ENCODE results near the gene CSF1.

CSF1 gene

GRCh38 chr1:109924316-109924715, 13.7 kb downstream of the CSF1 start:
- Histone ChIP-seq H3K4me3 (ENCODE audit: low read depth, low read length) (no peak overlapping the region), H3K9me3 (ENCODE audit: severe bottlenecking) (no peaks in the 10 kb centered on the region), H3K27ac (no peak overlapping the region), H3K27me3 (ENCODE audit: insufficient read depth, low read depth, severe bottlenecking) (no peaks in the 10 kb centered on the region), H3K36me3 (no peaks in the 10 kb centered on the region; the same call in none of the 2 replicates)
- TF ChIP-seq, protein P1, sequence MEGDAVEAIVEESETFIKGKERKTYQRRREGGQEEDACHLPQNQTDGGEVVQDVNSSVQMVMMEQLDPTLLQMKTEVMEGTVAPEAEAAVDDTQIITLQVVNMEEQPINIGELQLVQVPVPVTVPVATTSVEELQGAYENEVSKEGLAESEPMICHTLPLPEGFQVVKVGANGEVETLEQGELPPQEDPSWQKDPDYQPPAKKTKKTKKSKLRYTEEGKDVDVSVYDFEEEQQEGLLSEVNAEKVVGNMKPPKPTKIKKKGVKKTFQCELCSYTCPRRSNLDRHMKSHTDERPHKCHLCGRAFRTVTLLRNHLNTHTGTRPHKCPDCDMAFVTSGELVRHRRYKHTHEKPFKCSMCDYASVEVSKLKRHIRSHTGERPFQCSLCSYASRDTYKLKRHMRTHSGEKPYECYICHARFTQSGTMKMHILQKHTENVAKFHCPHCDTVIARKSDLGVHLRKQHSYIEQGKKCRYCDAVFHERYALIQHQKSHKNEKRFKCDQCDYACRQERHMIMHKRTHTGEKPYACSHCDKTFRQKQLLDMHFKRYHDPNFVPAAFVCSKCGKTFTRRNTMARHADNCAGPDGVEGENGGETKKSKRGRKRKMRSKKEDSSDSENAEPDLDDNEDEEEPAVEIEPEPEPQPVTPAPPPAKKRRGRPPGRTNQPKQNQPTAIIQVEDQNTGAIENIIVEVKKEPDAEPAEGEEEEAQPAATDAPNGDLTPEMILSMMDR (IDR thresholded peaks at IDR 0.05; ENCODE audit: low read depth, low read length), result no peak
- DNase-seq, result no peak

DNA sequence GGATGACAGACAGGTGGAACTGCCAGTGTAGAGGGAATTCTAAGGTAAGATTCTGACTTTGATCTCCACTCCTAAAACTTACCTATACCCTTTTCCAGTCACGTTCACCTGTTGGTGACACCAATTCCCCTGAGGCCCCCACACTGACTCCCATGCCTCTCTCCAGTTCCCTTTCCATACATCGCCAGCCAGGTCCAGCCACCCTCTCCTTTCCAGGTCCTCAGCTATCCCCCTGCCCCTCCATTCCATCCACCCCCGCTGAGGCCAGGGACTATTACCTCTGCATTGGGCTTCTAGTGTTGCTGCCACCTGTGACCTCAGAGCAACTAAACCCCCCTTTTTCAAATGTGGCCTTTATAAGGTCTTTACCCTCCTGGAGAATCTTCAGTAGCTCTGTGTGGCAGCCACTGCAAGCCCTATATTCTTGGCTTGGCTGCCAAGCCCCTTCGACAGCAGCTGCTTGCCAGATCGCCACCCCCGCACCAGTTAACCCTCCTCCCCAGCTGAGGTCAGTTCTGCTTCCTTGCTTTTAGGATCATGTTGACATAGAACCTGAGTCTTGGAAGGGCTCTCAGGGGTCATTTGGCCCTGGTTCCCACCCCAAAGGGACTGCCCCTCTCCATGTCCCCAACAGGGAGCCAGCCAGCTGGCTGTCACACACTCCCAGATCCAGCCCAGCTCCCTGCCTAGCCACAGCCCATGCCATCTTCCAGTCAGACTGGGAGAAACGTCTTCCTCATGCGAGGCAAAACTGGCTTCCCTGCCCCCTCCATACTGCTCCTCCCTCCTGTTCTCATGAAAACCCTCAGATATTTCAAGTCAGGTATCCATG, 14.7 kb downstream of the CSF1 start:
- no peaks in the 10 kb centered on the region for H3K9me3 ChIP-seq (ENCODE audit: severe bottlenecking)
- no peaks in the 10 kb centered on the region for H3K27me3 ChIP-seq (ENCODE audit: insufficient read depth, low read depth, severe bottlenecking)
- H3K27ac ChIP-seq, result no peak overlapping the region
- no peaks in the 10 kb centered on the region; the same call in none of the 2 replicates for H3K36me3 ChIP-seq
- DNase-seq, result no peak
- H3K4me3 ChIP-seq (ENCODE audit: low read depth, low read length), result no peak overlapping the region
- TF ChIP-seq, protein P1 (IDR thresholded peaks at IDR 0.05; ENCODE audit: low read depth, low read length), result no peak

GRCh38 chr1:109926662-109927300, 16.1 kb downstream of the CSF1 start:
- no peak for DNase-seq
- Histone ChIP-seq H3K27ac (no peak overlapping the region), H3K27me3 (ENCODE audit: insufficient read depth, low read depth, severe bottlenecking) (no peaks in the 10 kb centered on the region), H3K4me3 (ENCODE audit: low read depth, low read length) (no peak overlapping the region), H3K9me3 (ENCODE audit: severe bottlenecking) (no peaks in the 10 kb centered on the region), H3K36me3 (no peaks in the 10 kb centered on the region; the same call in 1 of the 2 replicates)
- TF ChIP-seq, protein P1 (IDR thresholded peaks at IDR 0.05; ENCODE audit: low read depth, low read length), result no peak

GRCh38 chr1:109927356-109927755, 16.7 kb downstream of the CSF1 start:
- H3K27ac ChIP-seq, result no peak overlapping the region
- TF ChIP-seq, protein P1 (IDR thresholded peaks at IDR 0.05; ENCODE audit: low read depth, low read length), result no peak
- DNase-seq, result no peak
- H3K36me3 ChIP-seq, result no peaks in the 10 kb centered on the region; the same call in 1 of the 2 replicates
- no peak overlapping the region for H3K4me3 ChIP-seq (ENCODE audit: low read depth, low read length)
- H3K27me3 ChIP-seq (ENCODE audit: insufficient read depth, low read depth, severe bottlenecking), result no peaks in the 10 kb centered on the region
- no peaks in the 10 kb centered on the region for H3K9me3 ChIP-seq (ENCODE audit: severe bottlenecking)

DNA sequence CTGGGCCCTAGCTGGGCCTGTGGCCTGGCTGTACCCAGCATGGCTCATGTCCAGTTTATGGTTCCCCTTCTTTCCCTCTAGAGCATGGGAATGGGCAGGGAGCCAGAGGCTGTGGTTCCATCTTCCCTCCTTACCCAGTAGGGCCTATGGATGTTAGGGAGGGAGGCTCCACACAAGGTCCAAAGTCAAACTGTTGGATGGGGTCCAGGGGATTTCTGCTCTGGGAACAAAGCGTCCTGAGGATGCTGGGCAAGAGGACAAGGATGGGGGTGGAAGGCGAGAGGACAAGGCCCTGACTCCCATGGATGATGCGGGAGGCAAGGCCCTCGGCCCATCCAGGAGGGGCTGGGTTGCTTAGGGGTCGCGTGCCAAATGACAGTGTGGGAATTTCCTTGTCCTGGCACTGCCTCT, 17.3 kb downstream of the CSF1 start:
- H3K27ac ChIP-seq, result no peak overlapping the region
- no peaks in the 10 kb centered on the region for H3K27me3 ChIP-seq (ENCODE audit: insufficient read depth, low read depth, severe bottlenecking)
- no peaks in the 10 kb centered on the region for H3K9me3 ChIP-seq (ENCODE audit: severe bottlenecking)
- no peak overlapping the region for H3K4me3 ChIP-seq (ENCODE audit: low read depth, low read length)
- TF ChIP-seq, protein P1 (IDR thresholded peaks at IDR 0.05; ENCODE audit: low read depth, low read length), result no peak
- no peak for DNase-seq
- H3K36me3 ChIP-seq, result no peaks in the 10 kb centered on the region; the same call in 1 of the 2 replicates
